GM12865 (cell line): Measurements from ENCODE around the gene RUNX3.

Experiments used
- DNase-seq: peaks from one replicate; pipeline ENCODE4 v3.0.0; 2010; ENCODE audit warnings: low read depth
- H3K4me3 ChIP-seq: 2 replicates; pipeline ENCODE4 v1.5.1; 2011; ENCODE audit warnings: mild to moderate bottlenecking, low read depth, low read length, control low read depth
- CTCF ChIP-seq: IDR thresholded peaks from 2 replicates; pipeline ENCODE4 v1.5.1; 2011; ENCODE audit warnings: low read length, control low read depth, low read depth, inconsistent platforms; ENCODE audit not compliant: insufficient read depth; ENCODE audit errors: missing control alignments

Gene RUNX3

GRCh38 chr1:24923485-24924113 lies 6.5 kb downstream of the RUNX3 start:
- peak overlapping the region; percentile 9; the same call in 1 of the 2 replicates for H3K4me3 ChIP-seq
- peak; percentile 87 for DNase-seq
- no peak for TF ChIP-seq CTCF

DNA sequence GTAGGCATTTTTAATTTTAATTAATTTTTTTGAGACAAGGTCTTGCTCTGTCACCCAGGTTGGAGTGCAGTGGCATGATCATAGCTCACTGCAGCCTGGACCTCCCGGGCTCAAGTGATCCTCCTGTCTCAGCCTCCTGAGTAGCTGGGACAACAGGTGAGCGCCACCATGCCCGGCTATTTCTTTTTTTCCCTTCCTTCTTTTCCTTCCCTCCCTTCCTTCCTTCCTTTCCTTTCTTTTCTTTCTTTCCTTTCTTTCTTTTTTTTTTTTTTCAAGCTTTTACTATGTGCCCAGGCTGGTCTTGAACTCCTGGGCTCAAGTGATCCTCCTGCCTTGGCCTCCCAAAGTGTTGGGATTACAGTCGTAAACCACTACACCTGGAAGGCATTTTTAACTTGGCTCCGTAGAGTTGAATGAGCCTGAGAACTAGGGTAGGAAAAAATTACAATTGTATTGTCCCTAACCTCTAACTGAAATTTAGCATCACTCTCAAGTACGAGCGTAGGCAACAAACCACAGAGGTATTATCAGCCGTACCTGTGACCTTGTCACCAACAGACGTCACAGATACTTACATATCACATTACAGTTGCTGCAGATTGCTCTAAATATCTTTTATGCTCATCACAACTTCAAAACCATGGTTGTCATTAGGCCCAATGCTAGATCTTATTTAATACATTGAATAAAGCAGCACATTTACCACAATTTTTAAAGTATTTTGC lies 8.0 kb downstream of the RUNX3 start:
- no peak for DNase-seq
- H3K4me3 ChIP-seq, result no peak overlapping the region
- no peak for TF ChIP-seq CTCF

GRCh38 chr1:24921412-24921811 lies 8.7 kb downstream of the RUNX3 start:
- H3K4me3 ChIP-seq, result no peak overlapping the region
- DNase-seq, result no peak
- no peak for TF ChIP-seq CTCF

DNA sequence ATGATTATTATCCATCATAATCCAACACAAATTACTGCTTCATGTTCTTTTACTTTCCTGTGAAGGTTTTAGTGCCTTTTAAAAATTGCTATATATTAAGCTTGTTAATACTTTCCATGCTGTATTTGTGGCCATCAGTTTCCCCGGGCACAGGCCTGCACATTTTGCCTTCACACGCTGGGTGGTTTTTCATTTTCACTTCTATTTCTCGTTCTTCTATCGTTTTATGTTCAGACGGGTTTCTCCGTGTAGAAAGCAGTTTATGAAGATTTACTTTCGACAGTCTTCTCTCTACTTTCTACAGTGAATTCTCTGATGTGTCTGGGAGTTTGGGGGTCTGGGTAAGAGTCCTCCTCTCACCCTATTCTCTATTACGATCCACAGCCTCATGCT lies 9.5 kb downstream of the RUNX3 start:
- TF ChIP-seq CTCF, result no peak
- DNase-seq, result peak; percentile 73
- H3K4me3 ChIP-seq, result no peak overlapping the region

GRCh38 chr1:24919791-24920532 lies 10.1 kb downstream of the RUNX3 start:
- no peak for TF ChIP-seq CTCF
- DNase-seq, result no peak
- no peak overlapping the region for H3K4me3 ChIP-seq

- TF ChIP-seq CTCF, result no peak
- DNase-seq, result no peak
- no peak overlapping the region for H3K4me3 ChIP-seq
Observed at GRCh38 chr1:24918995-24919605, 11.0 kb downstream of the RUNX3 start.
